Lower leg skin (tissue), 3 donors: ENCODE measurements around the gene VAV3.

ENCODE experiments used
- CTCF ChIP-seq, 3 donors: fragments of 450-650 bp; IDR thresholded peaks; one replicate each; pipeline ENCODE4 v1.5.1; 2016; ENCODE audit warnings: antibody characterized with exemption in 3 of 3, mild to moderate bottlenecking in 3 of 3, moderate library complexity in 2 of 3
- POLR2A ChIP-seq, 2 donors: fragments of 450-650 bp; IDR thresholded peaks; one replicate each; pipeline ENCODE4 v1.6.1; 2016 to 2017; ENCODE audit warnings: antibody characterized with exemption in 2 of 2, mild to moderate bottlenecking in 1 of 2, moderate library complexity in 1 of 2

GRCh38 chr1:107817935-107818334, 147.0 kb downstream of the VAV3 start:
- TF ChIP-seq CTCF (IDR thresholded peaks at IDR 0.05) (no peak), POLR2A (IDR thresholded peaks at IDR 0.05) (no peak)
